ENCODE measurements around the gene TSPEAR. TPM values are rescaled to one million over a fixed set of nuclear protein-coding genes. Genes with fewer than 3 reads are reported as not detected.

Gene TSPEAR
- total RNA-seq, 2 experiments from 2014 or later, result not detected

- ATAC-seq (ENCODE audit: poor library complexity), result no peak
- Mint-ChIP-seq H3K4me1 (ENCODE audit: low read depth) (no peaks in the 10 kb centered on the region), H3K27me3 (no peaks in the 10 kb centered on the region), H3K4me3 (no peak overlapping the region), H3K27ac (no peak overlapping the region), H3K36me3 (ENCODE audit: low read depth) (no peaks in the 10 kb centered on the region), H3K9me3 (no peaks in the 10 kb centered on the region)
- ChIA-PET POLR2A (no interaction called here), CTCF (no interaction called here)
- Histone ChIP-seq H3K27me3 (ENCODE audit: control insufficient read depth in 1 of 2, insufficient read depth in 2 of 2, low read length in 2 of 2) (no peaks in the 10 kb centered on the region), H3K27ac (ENCODE audit: low read depth in 1 of 2, low read length in 2 of 2) (no peak overlapping the region), H3K4me3 (ENCODE audit: low read length) (no peak overlapping the region), H3K4me1 (ENCODE audit: insufficient read depth, low read length) (peaks cover 6% of the 10 kb centered on the region), H3K9me3 (ENCODE audit: control insufficient read depth in 1 of 2, insufficient read depth in 1 of 2, low read length in 2 of 2) (peaks cover 0 to 4% of the 10 kb centered on the region in 2 experiments), H3K36me3 (ENCODE audit: insufficient read depth, low read length) (no peaks in the 10 kb centered on the region)
- DNase-seq, result peak in 2 of 14 experiments; percentile 13 to 14
- TF ChIP-seq CTCF (IDR thresholded peaks at IDR 0.05), result no peak
- intact Hi-C loops (cut with DNase I, micrococcal nuclease), result no loop called here
Observed at GRCh38 chr21:44461005-44461404, 250.4 kb downstream of the TSPEAR start.

GRCh38 chr21:44460441-44460755, 251.0 kb downstream of the TSPEAR start:
- Mint-ChIP-seq H3K27ac (no peak overlapping the region), H3K4me1 (ENCODE audit: low read depth) (no peaks in the 10 kb centered on the region), H3K36me3 (ENCODE audit: low read depth) (no peaks in the 10 kb centered on the region), H3K9me3 (no peaks in the 10 kb centered on the region), H3K4me3 (no peak overlapping the region), H3K27me3 (no peaks in the 10 kb centered on the region)
- DNase-seq (no peak), ATAC-seq (ENCODE audit: poor library complexity) (no peak)
- H3K4me1 ChIP-seq (ENCODE audit: insufficient read depth, low read length), result peaks cover 9% of the 10 kb centered on the region
- H3K36me3 ChIP-seq (ENCODE audit: insufficient read depth, low read length), result no peaks in the 10 kb centered on the region
- TF ChIP-seq CTCF (IDR thresholded peaks at IDR 0.05), result no peak
- intact Hi-C loops (cut with DNase I, micrococcal nuclease), result no loop called here
- H3K4me3 ChIP-seq (ENCODE audit: low read length), result no peak overlapping the region
- peaks cover 0 to 4% of the 10 kb centered on the region in 2 experiments for H3K9me3 ChIP-seq (ENCODE audit: control insufficient read depth in 1 of 2, insufficient read depth in 1 of 2, low read length in 2 of 2)
- CTCF ChIA-PET, result no interaction called here
- no peaks in the 10 kb centered on the region for H3K27me3 ChIP-seq (ENCODE audit: control insufficient read depth in 1 of 2, insufficient read depth in 2 of 2, low read length in 2 of 2)
- H3K27ac ChIP-seq (ENCODE audit: low read depth in 1 of 2, low read length in 2 of 2), result no peak overlapping the region
- POLR2A ChIA-PET, result no interaction called here

GRCh38 chr21:44459712-44460440, 251.5 kb downstream of the TSPEAR start:
- ChIA-PET CTCF (no interaction called here), POLR2A (no interaction called here)
- no peak overlapping the region for H3K27ac Mint-ChIP-seq
- Histone ChIP-seq H3K36me3 (ENCODE audit: insufficient read depth, low read length) (no peaks in the 10 kb centered on the region), H3K27ac (ENCODE audit: low read depth in 1 of 2, low read length in 2 of 2) (no peak overlapping the region), H3K27me3 (ENCODE audit: control insufficient read depth in 1 of 2, insufficient read depth in 2 of 2, low read length in 2 of 2) (no peaks in the 10 kb centered on the region), H3K4me1 (ENCODE audit: insufficient read depth, low read length) (peaks cover 11% of the 10 kb centered on the region), H3K9me3 (ENCODE audit: control insufficient read depth in 1 of 2, insufficient read depth in 1 of 2, low read length in 2 of 2) (peaks cover 0 to 5% of the 10 kb centered on the region in 2 experiments), H3K4me3 (ENCODE audit: low read length) (no peak overlapping the region)
- H3K36me3 Mint-ChIP-seq (ENCODE audit: low read depth), result no peaks in the 10 kb centered on the region
- no peaks in the 10 kb centered on the region for H3K4me1 Mint-ChIP-seq (ENCODE audit: low read depth)
- TF ChIP-seq CTCF (IDR thresholded peaks at IDR 0.05), result no peak
- H3K9me3 Mint-ChIP-seq, result no peaks in the 10 kb centered on the region
- no peaks in the 10 kb centered on the region for H3K27me3 Mint-ChIP-seq
- peak in 2 of 14 experiments; percentile 8 to 29 for DNase-seq
- H3K4me3 Mint-ChIP-seq, result no peak overlapping the region
- intact Hi-C loops (cut with DNase I, micrococcal nuclease), result loop anchor here in 1 of 2 experiments (10.0 kb wide), 1 partner anchor 1135 kb away; no protein-coding TSS in a partner anchor
- no peak for ATAC-seq (ENCODE audit: poor library complexity)
